ENCODE measurements around the gene PTPN9.
A peak's percentile ranks its signal among the peaks of the same experiment; 100 is the strongest.
"Not testable (repeated sequence)": the region's sequence is repeated elsewhere in the genome, so short reads cannot be mapped to it uniquely, and the experiment has no call there.

Gene PTPN9

DNA sequence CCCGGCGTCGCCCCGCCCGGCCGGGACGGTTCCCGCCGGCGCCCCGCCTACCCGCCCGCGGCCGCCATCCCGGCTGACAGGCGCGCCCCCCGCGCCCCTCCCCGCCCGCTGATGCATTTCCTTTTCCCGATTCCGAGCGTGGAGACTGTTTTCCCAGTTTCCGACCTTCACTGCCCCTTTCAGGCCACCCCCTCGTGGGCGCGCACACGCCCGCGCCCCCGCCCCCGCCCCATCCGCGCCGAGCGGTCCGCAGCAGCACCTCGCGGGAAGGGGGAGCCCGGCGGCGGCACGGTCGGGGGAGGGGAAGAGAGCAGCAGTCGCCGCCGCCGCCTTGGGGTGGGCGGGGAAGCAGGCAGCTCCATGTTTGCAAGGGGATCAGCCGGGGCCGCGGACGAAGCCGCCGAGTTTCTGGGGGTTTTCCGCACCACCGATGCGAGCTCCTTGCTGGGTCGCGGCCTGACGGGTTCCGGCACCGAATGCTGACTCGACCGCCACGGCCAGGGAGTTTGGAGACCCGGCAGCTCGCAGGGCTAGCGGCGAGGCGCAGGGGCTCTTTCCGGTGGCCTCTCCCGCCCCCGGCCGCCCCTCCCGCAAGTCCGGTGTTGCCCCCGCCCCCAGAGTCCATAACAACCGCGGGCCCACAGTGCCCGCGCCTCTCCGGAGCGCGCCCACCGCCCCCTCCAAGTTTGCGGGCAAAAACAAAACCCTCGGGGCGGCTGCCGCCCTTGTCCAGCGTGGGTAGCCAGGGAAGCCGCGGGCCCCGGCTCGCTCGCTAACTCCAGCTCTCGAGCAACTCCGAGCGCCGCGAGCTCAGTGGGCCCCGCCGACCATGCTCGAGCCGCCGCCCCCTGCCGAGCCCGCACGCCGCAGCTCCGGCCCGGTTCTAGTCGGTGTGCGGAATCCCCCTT, 124.4 kb downstream of the PTPN9 start:
- DNase-seq, result peak in 51 of 56 donors; percentile 30 to 97 (median 88)

DNA sequence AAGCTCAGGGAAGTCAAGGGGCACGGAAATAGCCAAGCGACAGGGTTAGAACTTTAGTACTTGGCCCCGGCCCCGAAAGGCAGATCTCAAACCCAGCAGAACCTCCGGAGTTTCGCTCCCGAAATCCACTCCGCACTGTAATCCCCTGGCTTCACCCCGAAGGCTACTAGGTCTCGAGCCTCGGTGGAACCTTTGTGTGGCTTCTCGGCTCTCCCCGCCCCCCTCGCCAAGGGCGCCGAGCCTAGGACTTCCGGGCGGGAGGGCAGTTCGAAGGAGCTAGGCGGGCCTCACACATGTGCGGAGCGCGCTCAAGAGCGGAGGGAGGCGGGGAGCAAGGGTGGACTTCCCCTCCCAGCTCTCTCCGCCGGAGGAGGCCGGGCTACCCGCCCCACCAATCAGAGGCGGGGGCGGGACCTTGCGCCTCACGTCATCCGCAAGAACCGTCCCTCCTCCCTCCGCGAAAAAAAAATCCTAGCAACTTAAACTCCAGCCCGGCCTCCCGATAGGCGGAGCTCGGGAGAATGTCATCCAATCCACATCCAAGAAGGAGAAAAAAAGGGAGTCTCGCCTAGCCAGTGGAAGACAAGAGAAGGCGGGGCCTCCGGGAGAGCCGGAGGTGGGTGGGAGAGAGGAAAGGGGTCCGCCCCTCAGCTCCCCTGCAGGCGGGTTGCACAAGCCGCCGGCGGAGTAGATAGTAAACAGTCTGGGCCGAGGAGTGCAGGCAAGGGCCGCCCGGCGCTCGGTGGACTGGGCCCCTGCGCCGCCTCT, 125.2 kb downstream of the PTPN9 start:
- peak; percentile 79 to 100 (median 96) for DNase-seq

DNA sequence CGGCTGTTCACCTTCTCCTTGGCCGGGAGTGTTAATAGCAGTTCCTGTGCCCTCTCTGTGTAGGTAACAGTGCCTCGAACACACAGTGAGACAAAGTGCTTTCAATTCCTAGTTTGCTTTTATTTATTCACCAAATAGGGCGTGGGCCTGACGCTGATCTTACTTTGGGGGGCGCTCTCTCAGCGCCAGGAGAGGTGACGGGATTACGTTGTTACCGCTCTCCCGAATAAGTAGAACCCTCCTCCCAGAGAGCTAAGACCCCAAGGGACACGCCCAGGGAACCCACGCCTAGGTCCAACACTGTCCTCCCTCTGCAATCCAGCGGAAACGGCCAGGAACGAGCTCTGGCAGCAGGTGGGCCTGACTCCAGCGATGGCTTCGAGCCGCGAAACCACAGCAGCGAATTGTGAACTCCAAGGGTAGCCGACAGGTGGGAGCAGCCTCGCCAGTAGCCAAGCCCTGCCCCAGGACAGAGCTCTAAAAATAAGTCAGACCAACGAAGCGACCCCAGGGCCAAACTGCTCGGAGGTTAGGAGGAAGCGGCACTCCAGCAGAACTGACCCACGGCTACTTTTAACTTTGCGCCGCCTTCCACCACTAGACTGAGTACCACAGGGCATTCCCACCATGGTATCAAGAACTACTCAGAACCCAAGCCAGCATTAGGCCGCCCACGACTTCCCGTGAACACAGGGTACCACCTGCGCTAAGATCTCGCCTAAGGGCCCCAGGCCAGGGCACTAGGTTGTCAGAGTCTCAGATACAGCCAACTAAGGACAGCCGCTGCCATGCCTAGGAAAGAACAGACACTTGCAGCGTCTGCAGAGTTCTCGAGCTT, 126.0 kb downstream of the PTPN9 start:
- DNase-seq, result peak in 30 of 56 donors; percentile 2 to 50 (median 30)

DNA sequence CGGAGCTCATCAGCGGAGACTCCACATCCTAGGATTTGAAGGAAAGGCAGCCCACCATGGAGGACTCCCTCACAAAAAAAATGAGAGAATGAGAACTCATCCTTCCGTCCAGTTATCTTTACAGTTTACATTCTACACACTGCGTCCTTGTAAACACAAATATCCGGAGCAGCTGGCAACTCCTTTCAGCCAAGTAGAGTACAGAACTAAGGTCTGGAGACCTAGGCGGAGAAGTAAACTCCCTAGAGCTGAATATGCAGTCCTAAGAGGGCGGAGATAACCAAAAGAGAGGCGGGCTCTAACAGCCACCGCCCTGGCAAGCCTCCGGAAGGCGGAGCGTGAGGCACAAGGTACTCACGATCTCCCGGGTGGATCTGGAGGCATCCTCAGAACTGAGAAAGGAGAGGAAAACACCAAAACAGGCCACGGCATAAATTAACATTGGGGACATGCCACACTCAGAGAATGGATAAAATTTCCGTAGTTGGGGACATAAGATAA, 126.7 kb downstream of the PTPN9 start:
- peak in 53 of 56 donors; percentile 11 to 82 (median 57) for DNase-seq

DNA sequence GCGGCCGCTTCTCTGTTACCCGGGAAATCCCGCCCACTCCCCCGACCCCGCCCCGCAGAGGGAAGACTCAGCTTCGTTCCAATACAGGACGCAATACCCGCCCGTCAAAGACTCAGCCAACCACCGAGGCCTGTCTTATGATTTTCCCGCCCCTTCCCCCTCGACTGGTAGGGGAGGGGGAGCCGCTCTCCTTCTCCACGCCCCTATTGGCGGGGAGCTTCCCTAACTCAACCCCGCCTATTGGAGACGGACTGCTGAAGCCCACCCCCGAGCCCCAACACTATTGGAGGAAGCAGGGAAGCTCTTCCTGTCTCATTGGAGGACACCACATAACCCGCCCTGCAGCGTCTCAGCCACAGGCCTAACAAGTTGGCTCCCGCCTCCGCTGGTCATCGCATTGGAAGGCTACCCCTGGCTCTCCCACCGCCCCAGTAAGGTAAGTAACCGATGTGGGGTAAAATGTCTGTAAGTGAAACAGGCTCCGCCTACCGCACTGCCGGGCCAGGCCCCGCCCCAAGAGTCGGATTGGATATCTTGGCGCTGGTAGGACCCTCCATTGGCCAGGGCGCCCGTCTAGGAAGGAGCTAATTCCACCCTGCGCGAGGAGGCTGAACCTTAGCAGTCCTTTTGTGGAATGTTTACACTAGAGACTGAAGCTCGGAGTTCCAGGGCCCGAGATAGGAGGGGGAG, 127.3 kb downstream of the PTPN9 start, which contains the start of gene SIN3A:
SIN3A (minus strand) TSS at position 17 of the 690 bp plus-strand sequence. CDS start 21,315 bp downstream, outside the sequence.
- peak; percentile 80 to 100 (median 99) for DNase-seq

DNA sequence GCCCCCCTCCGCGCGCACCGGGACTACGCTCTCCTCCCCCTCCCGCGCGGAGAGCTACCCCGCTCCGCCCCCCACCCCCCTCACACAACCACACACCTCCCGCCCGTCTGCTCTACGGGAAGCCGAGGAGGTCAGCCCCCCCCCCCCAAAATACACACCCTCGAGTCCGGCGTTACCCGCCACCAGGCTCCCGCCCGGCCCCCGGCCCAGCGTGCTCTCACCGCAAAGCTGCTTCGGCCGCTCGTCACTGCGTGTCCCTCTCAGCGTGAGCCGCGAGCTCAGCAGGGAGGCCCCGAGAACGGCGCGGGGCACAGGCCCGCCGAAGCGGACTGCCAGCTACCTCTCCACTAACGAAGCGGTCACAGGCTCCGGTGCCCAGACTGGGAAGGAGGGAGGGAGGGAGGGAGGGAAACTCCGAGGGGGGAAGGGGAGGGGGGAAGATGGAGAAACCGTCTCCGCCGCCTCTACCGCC, 127.9 kb downstream of the PTPN9 start:
- peak in 1 of 56 donors; percentile 56 for DNase-seq

DNA sequence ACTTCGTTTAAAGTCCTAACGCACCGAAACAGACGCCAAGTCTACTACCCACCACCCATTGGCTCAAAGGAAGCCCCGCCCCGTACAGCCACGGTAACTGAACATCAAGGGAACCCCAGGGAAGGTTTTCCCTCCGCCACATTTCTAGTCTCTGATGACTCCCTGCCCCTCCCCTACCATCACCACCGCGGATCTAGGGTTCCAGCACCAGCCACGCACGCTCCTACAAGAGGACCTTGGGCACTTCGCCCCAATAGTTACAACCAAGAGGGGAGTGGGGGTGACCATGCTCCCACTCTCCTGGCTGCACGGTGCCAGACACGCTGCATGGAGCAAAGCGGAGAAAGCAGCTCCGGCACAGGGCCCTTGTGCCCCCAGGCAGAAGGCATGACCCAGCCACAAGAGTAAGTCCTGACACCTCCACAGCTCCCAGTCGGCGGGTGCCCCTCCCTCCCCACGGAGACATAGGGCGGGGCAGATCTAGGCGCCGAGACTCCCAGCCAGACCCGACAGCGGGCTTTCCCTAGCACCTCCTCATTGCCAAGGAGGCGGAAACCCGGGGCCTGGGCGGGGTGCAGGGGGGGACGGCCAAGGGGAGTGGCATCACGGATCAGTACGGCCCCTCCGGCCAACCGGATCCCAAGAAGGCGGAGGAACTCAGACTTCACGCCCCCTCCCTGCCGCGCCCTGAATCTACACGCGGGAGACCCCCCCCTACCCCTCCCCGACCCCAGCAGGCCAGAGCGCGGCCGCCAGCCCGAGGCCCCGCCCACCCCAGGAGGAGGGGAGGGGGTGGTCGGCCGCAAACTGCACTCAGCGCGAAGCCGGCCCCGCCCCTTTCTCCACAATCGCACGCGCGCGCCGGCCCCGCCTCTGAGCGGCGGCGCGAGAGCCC, 128.6 kb downstream of the PTPN9 start:
- DNase-seq, result peak; percentile 17 to 97 (median 88)

DNA sequence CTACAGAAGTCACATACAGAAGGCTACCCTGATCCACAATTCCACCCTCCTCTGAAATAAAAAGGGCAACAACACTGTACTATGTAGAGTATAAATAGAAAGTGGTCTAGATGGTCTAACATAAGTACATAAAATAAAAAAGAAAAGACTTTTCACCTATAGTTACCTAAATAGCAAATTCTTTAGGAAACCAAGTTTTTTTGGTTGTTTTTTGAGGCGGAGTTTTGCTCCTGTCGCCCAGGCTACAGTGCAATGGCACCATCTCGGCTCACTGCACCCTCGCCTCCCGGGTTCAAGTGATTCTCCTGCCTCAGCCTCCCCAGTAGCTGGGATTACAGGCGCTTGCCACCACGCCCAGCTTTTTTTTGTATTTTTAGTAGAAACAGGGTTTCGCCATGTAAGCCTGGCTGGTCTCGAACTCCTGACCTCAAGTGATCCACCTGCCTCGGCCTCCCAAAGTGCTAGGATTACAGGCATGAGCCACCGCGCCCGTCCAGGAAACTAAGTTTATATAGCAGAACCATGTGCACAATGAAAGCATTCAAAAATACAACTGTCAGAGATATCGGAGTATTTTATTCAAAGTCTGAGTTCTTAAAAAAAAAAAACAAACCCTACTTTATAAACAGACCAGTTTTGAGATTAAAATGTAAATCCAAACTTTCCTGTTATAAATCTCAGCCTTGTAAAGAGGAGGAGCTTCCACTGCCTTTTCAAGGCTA, 129.4 kb downstream of the PTPN9 start:
- DNase-seq, result no peak

DNA sequence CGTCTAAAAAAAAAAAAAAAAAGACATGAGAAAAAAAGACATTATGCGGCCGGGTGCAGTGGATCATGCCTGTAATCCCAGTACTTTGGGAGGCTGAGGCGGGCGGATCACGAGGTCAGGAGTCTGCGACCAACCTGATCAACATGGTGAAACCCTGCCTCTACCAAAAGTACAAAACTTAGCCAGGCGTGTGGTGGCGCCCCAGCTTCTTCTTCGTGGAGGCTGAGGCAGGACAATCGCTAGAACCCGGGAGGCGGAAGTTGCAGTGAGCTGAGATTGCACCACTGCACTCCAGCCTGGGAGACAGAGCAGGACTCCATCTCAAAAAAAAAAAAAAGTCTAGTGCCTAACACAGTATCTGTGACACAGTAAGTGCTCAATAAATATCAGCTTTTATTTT, 130.9 kb downstream of the PTPN9 start:
- DNase-seq, result peak in 4 of 56 donors; percentile 2 to 17 (median 4)

DNA sequence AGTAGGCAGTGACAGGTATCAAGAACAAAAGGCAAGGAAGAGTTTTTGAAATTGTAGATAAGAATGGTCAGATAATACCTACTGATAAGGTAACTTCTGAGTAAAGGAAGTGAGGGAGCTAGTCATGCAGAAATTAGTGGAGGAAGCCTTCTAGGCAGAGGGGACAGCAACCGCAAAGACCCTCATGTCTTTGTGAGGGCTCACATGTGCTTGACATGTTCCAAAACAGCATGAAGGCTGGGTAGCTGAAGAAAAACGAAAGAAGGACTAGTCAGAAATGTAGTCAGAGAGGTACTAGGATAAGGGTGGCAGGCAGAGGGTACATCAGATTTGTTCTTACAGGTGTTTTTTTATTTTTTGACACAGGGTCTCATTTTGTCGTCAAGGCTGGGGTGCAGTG, 133.0 kb downstream of the PTPN9 start:
- DNase-seq, result no peak

DNA sequence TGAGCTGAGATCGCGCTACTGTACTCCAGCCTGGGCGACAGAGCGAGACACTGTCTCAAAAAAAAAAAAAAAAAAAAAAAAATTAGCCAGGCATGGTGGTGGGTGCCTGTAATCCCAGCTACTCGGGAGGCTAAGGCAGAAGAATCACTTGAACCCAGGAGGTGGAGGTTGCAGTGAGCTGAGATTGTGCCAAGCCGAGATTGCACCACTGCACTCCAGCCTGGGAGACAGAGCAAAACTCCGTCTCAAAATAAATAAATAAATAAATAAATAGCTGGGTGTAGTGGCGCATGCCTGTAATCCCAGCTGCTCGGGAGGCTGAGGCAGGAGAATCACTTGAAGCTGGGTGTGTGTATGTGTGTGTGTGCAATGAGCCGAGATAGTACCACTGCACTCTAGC, 133.8 kb downstream of the PTPN9 start:
- DNase-seq, result not testable (repeated sequence)

DNA sequence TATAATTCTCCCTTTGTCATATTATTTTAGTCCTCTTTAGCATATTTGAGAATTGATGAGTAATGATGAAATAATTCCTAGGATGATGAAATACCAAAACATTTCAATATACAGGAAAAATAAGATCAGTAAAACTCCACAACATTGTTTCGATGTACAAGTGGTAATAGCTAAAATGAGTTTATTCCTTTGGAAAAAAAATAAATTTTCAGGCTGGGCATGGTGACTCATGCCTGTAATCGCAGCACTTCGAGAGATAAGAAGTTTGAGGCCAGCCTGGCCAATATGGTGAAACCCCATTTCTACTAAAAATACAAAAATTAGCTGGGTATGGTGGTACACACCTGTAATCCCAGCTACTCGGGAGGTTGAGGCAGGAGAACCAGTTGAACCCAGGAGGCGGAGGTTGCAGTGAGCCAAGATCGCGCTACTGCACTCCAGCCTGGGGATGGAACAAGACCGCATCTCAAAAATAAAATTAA, 135.1 kb downstream of the PTPN9 start:
- DNase-seq, result not testable (repeated sequence)

DNA sequence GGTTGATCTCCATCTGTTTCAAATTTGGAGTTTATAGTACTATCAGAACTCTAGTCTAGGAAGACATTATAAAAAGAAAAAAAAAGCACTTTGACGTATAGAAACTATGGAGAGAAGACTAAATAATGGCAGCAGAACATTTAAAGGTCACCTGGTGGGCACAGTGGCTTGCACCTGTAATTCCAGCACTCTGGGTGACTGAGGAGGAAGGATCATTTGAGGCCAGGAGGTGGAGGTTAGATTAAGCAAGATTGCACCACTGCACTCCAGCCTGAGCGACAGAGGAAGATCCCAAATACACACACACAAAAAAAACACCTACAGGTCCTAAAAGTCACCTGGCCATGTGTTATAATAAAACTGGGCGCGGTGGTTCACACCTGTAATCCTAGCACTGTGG, 141.4 kb downstream of the PTPN9 start:
- no peak for DNase-seq

DNA sequence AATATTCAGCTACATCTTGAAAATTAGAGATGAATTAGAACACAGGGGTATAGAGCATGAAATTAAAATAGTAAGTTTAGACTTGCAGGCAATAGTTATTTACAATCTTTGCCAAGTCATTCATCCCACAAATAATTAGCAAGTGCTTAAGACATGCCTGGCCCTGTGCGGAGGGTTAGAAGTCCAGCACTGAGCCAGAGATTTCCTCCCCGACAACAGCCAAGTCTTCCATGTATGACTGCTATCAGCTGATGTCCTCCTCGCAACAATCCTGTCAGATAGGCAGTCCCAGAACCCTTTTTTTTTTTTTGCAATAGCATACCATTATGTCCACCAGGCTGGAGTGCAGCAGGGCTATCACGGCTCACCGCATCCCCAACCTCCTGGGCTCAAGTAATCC, 142.2 kb downstream of the PTPN9 start:
- no peak for DNase-seq

DNA sequence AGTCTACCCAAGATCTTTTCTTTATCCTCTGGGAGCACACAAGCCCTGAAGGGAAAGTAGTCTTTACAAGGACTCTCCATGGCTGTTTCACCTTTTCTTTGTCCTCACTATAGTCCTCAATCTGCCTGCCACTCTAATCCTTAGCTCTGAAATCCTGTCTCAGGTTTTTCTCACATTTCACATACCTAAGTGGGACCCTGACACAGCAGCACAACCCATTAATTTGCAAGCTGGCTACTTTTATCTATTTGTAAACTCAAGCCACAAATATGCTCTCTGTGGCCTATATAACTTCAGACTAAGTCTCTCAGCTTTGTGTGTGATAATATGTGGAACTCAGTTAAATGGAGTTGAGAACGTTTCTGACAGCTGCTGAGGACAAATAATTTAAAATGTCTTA, 147.4 kb downstream of the PTPN9 start:
- DNase-seq, result no peak

DNA sequence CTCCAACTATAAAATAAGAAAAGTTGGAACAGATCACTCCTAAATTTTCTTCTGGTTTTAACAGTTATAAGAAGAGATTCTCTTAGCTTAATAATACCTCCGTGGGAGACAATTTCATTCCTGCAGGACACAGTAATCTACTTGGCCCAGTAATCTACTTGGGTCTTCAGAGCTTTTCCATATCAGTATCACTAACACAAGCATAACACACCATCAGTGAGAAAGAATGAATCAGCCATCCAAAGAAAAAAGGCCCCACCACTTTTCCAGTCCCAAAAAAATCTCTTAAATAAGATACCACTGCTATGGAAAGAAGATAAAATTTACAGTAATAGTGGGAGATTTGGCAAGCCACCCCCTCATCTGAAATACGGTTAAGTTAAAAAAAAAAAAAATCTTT, 147.8 kb downstream of the PTPN9 start:
- no peak for DNase-seq

DNA sequence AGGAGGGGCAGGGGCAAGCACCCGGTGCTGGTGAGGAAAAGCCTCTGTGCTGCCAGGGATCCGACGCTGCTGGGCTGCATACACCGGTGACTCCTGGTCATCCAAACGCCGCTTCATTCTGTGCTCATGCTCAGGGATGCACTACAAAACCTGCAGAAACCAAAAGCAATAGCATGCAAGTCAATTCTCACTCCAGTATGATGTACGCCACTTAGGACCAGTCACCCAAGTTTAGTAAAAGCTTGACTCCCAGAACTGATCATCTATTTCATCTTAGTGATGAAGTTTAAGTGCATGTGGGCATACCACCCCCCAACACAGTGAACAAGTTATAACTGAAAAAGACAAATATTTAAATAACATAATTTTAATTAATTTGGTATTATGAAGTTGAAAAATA, 148.9 kb downstream of the PTPN9 start:
- DNase-seq, result no peak

DNA sequence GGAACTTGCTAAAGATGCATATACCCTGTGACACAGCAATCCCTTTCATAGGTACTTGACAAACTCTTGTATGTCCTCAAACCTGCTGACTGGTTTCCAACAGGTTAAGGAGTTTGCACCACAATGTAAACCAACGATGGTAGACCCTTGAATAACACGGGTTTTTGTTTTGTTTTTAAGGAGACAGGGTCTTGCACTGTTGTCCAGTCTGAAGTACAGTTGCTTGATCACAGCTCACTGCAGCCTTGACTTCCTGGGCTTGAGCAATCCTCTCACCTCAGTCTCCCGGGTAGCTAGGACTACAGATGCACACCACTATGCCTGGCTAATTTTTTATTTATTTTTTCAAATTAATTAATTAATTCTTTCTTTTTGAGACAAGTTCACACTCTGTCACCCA, 151.0 kb downstream of the PTPN9 start:
- DNase-seq, result no peak

Data from amygdala (tissue), 56 donors.